ENCODE measurements around the gene TNNT3.

The TNNT3 gene

DNA sequence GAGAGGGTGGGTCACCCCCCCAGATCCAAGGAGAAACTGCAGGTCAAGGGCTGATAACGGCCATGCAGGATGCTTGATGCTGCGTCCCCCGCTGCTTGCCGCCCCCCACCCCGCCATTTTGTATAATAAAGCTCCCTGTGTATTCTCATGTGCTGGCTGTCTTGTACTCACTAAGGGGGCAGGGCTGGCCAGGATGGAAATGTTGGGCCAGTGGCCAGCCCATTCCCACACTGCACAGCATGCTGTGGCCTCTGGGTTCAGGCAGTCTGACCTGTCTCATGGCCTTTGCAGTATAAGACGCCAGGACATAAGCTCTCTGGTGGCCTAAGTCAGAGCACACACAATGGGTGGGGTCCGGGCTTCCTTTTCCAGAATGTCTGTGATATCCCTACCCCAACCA is 27.4 kb upstream of the TNNT3 start:
- H3K4me3 ChIP-seq (ENCODE audit: low read depth, low read length): no peak overlapping the region
- DNase-seq (ENCODE audit: low read depth, low spot score): no peak
- ChIA-PET CTCF (interaction anchor here (1.2 to 2.3 kb wide), 2 partner anchors 11 to 15 kb away, joined by 3 to 18 read pairs; no protein-coding TSS in a partner anchor), POLR2A (no interaction called here)
- TF ChIP-seq, protein P1, sequence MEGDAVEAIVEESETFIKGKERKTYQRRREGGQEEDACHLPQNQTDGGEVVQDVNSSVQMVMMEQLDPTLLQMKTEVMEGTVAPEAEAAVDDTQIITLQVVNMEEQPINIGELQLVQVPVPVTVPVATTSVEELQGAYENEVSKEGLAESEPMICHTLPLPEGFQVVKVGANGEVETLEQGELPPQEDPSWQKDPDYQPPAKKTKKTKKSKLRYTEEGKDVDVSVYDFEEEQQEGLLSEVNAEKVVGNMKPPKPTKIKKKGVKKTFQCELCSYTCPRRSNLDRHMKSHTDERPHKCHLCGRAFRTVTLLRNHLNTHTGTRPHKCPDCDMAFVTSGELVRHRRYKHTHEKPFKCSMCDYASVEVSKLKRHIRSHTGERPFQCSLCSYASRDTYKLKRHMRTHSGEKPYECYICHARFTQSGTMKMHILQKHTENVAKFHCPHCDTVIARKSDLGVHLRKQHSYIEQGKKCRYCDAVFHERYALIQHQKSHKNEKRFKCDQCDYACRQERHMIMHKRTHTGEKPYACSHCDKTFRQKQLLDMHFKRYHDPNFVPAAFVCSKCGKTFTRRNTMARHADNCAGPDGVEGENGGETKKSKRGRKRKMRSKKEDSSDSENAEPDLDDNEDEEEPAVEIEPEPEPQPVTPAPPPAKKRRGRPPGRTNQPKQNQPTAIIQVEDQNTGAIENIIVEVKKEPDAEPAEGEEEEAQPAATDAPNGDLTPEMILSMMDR (IDR thresholded peaks at IDR 0.05; ENCODE audit: insufficient read depth, low read length, missing control alignments): no peak

DNA sequence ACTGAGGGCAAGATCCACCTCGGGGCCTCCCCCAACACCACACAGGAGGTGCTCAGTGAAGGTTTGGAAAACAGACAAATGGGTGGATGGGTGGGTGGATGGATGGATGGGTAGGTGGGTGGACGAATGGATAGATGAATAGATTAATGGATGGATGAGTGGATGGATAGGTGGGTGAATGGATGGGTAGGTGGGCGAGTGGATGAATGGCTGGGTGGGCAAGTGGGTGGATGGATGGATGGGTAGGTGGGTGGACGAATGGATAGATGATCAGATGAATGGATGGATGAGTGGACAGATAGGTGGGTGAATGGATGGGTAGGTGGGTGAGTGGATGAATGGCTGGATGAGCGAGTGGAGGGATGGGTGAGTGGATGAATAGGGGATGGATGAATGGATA is 26.9 kb upstream of the TNNT3 start:
- TF ChIP-seq, protein P1 (IDR thresholded peaks at IDR 0.05; ENCODE audit: insufficient read depth, low read length, missing control alignments): no peak
- DNase-seq (ENCODE audit: low read depth, low spot score): no peak
- H3K4me3 ChIP-seq (ENCODE audit: low read depth, low read length): no peak overlapping the region
- POLR2A ChIA-PET: no interaction called here
- CTCF ChIA-PET: interaction anchor here (2.3 kb wide), 1 partner anchor 11 kb away, joined by 18 read pairs; no protein-coding TSS in a partner anchor

DNA sequence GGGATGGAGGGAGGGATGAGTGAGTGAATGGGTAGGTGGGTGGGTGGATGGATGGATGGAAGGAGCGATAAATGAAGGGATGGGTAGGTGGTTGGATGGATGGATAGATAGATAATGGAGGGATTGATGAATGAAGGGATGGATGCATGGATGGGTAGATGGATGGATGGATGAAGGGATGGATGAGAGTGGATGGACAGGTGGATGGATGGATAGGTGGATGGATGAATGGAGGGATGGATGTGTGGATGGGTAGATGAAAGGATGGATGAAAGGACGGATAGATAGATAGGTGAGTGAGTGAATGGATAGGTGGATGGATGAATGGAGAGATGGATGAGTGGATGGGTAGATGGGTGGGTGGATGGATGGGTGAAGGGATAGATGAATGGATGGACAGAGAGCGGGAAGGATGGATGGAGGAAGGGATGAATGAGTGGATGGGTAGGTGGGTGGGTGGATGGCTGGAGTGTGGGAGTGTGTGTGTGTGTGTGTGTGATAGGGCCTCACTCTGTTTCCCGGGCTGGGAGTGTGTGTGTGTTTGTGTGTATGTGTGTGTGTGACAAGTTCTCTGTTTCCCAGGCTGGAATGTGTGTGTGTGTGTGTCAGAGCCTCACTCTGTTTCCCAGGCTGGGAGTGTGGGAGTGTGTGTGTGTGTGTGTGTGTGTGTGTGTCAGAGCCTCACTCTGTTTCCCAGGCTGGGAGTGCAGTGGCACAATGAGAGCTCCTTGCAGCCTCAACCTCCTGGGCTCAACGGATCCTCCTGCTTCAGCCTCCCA is 25.7 kb upstream of the TNNT3 start:
- no peak overlapping the region for H3K4me3 ChIP-seq (ENCODE audit: low read depth, low read length)
- TF ChIP-seq, protein P1 (IDR thresholded peaks at IDR 0.05; ENCODE audit: insufficient read depth, low read length, missing control alignments): no peak
- DNase-seq (ENCODE audit: low read depth, low spot score): no peak
- ChIA-PET CTCF (no interaction called here), POLR2A (no interaction called here)

DNA sequence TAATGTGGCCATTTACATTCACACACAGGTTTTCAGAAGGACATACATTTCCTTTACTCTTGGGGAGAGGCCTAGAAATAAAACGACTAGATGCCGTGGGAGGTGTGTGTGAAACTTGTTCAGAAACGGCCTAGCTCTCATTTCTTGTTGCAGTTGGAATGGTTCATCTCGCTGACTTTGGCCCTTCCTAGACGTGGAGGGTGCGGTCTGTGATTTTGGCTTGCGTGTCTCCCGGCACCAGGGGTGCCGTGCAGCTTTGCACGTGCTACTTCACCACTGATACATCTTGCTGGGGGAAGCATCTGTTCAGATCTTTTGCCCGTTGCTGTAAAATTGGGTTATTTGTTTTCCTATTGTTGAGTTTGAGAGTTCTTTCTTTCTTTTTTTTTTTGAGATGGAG is 24.7 kb upstream of the TNNT3 start:
- no peak for DNase-seq (ENCODE audit: low read depth, low spot score)
- no peak overlapping the region for H3K4me3 ChIP-seq (ENCODE audit: low read depth, low read length)
- TF ChIP-seq, protein P1 (IDR thresholded peaks at IDR 0.05; ENCODE audit: insufficient read depth, low read length, missing control alignments): no peak
- CTCF ChIA-PET: no interaction called here
- POLR2A ChIA-PET: no interaction called here

DNA sequence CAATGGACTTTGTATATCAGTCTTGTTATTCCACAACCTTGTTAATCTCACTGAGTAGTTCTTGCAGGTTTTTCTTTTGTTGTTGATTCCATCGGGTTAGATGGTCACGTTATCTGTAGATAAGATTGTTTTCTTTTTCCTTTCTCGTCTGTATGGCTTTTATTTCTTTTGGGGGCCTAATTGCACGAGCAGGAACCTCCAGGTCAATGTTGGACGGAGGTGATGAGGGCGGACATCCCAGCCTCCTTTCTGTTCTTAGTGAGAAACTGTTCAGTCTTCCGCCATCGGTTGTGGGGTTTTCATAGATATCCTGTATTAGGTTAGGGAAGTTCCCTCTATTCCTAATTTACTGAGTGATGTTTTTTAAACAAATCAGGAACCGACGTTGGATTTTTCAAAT is 23.0 kb upstream of the TNNT3 start:
- CTCF ChIA-PET: interaction anchor here (1.4 to 4.2 kb wide), 3 partner anchors 52 to 203 kb away, joined by 4 to 18 read pairs (median 18); no protein-coding TSS in a partner anchor
- no peak for DNase-seq (ENCODE audit: low read depth, low spot score)
- TF ChIP-seq, protein P1 (IDR thresholded peaks at IDR 0.05; ENCODE audit: insufficient read depth, low read length, missing control alignments): no peak
- H3K4me3 ChIP-seq (ENCODE audit: low read depth, low read length): no peak overlapping the region
- POLR2A ChIA-PET: no interaction called here

DNA sequence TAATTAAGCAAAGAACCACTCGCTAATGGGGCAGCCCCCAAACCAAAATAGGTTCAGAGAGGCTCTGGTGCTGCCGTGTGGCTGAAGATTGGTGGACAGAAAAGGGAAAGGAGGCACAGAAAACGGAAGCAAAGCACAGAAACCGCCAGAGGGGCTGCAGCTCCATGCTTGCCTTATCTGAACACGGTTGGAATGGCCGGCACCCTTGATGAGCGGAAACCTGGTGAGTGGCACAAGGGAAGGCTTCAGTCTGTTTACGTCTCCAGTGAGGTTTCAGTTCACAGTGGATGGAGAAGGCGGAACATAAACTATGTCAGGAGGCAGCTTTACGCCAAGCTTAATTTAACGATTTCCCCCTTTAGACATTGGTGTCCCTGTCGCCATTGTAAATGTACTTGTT is 22.6 kb upstream of the TNNT3 start:
- POLR2A ChIA-PET: no interaction called here
- no peak overlapping the region for H3K4me3 ChIP-seq (ENCODE audit: low read depth, low read length)
- CTCF ChIA-PET: interaction anchor here (1.4 to 4.2 kb wide), 3 partner anchors 51 to 203 kb away, joined by 4 to 18 read pairs (median 18); no protein-coding TSS in a partner anchor
- TF ChIP-seq, protein P1 (IDR thresholded peaks at IDR 0.05; ENCODE audit: insufficient read depth, low read length, missing control alignments): no peak
- no peak for DNase-seq (ENCODE audit: low read depth, low spot score)

All from AG04449 (cell line).